GM19023 (cell line): Measurements from ENCODE around the gene HOMER3.

ENCODE experiments used
- ATAC-seq: cut with Tn5 transposase; IDR thresholded peaks from one replicate; pipeline ENCODE4 v1.9.1; 2021; ENCODE audit warnings: mild to moderate bottlenecking, moderate library complexity; ENCODE audit not compliant: unreplicated experiment

The HOMER3 gene

DNA sequence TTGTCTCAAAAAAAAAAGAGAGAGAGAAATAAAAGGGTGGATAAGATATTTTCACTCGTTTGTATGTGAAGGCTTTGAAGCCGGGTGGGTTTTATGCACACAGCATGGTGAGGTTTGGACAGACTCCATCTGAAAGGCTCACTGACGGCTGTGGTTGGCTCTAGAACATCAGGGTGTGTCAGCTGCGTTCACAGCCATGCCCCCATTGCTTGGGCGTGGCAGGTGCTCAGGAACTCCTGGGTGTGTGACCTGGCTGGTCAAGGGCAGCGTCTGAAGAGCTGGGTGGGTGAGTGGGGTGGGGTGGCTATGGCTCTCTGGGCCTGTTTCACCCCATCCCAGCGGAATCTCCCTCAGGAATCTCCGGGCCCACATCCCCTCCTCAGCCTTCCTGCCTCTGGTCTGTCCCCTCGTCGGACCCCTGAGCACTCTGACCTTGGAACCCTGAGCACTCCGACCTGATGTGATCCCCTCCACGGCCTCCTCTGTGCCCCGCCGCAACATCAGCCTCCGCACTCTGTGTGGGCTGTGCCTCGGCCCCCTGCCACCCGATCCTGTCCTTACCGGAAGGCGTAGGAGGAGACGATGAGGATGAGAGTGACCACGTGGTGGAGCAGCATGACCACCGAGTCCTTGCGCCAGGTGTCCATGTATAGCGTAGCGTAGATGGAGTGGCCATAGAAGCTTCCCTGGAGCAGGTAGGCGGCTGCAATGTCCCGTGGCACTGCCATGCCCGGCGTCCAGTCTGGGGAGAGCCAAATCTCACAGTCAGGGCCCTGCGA lies 57.3 kb downstream of the HOMER3 start:
- ATAC-seq = no peak

DNA sequence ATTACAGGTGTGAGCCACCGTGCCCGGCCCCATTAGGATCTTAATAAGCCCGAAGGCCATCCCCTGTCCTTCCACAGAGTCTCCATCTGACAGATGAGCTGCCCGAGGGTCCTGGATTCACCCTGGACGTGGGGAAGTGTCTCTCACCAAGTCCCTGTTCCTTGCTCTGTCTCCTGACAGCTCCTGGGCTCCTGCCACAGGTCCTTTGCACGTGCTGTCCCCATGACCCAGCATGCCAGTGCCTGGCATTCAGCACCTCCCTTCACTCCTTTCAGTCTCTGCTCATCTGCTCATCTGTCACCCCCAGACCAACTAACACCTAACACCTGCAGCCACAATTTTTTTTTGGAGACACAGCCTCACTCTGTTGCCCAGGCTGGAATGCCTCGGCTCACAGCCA lies 59.5 kb downstream of the HOMER3 start:
- ATAC-seq = no peak

DNA sequence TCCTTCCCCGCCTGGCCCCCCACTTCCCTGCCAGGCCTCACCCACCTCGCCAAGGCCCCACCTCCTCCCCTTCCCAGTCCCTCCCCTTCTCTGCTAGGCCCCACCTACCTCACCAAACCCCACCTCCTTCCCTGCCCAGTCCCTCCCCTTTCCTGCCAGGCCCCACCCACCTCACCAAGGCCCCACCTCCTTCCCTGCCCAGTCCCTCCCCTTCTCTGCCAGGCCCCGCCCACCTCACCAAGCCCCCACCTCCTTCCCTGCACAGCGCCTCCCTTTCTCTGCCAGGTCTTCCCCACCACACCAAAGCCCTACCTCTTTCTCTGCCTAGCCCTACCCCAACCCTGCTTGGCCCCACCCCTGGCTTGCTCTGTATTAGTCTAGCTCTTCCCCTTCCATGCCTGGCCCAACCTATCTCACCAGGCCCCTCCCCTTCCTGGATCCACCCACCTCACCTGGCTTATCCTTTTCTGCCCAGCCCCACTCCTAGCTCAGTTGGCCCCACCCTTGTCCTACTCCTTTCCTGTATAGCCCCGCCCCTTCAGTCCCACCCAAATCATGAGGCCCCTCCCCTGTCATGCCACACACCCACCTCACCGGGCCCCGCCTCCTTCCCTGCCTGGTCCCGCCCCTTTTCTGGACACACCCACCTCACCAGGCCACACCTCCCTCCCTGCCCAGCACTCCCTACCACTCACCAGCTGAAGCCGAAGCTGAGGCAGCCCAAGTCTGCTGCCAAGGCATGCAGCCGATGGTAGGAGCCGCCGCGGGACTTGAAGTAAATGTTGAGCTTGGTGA lies 61.2 kb downstream of the HOMER3 start:
- ATAC-seq = no peak
